BLaER1 (cell line): ENCODE results near the gene LRFN2.
A peak's percentile ranks its signal among the peaks of the same experiment; 100 is the strongest.

Source experiments
- H3K27ac ChIP-seq: shearing (Covaris generic); formaldehyde crosslinking; 2 replicates; pipeline ENCODE4 v1.8.1; 2022
- H3K27me3 ChIP-seq: shearing (Covaris generic); formaldehyde crosslinking; 2 replicates; pipeline ENCODE4 v1.8.1; 2022
- H3K36me3 ChIP-seq: shearing (Covaris generic); formaldehyde crosslinking; 2 replicates; pipeline ENCODE4 v1.8.1; 2022
- H3K4me1 ChIP-seq: shearing (Covaris generic); formaldehyde crosslinking; 2 replicates; pipeline ENCODE4 v1.8.1; 2022
- H3K4me2 ChIP-seq: shearing (Covaris generic); formaldehyde crosslinking; 2 replicates; pipeline ENCODE4 v1.8.1; 2022
- H3K4me3 ChIP-seq: shearing (Covaris generic); formaldehyde crosslinking; 2 replicates; pipeline ENCODE4 v1.8.1; 2022
- H3K9ac ChIP-seq: shearing (Covaris generic); formaldehyde crosslinking; 2 replicates; pipeline ENCODE4 v1.8.1; 2022
- H3K9me3 ChIP-seq: shearing (Covaris generic); formaldehyde crosslinking; 2 replicates; pipeline ENCODE4 v1.8.1; 2022
- H4K20me1 ChIP-seq: shearing (Covaris generic); formaldehyde crosslinking; 2 replicates; pipeline ENCODE4 v1.8.1; 2022
- Cebpa-rat ChIP-seq: shearing (Covaris generic); IDR thresholded peaks from 2 replicates; pipeline ENCODE4 v1.8.1; 2022

Gene LRFN2

GRCh38 chr6:40620574-40621240, 33.5 kb upstream of the LRFN2 start:
- no peak for TF ChIP-seq Cebpa-rat
- H4K20me1 ChIP-seq: no peaks in the 10 kb centered on the region
- H3K27me3 ChIP-seq: no peaks in the 10 kb centered on the region
- peaks cover 14% of the 10 kb centered on the region for H3K4me1 ChIP-seq
- no peak overlapping the region for H3K9ac ChIP-seq
- H3K9me3 ChIP-seq: no peaks in the 10 kb centered on the region
- H3K36me3 ChIP-seq: no peaks in the 10 kb centered on the region
- H3K27ac ChIP-seq: no peak overlapping the region
- H3K4me2 ChIP-seq: no peak overlapping the region
- H3K4me3 ChIP-seq: no peak overlapping the region

DNA sequence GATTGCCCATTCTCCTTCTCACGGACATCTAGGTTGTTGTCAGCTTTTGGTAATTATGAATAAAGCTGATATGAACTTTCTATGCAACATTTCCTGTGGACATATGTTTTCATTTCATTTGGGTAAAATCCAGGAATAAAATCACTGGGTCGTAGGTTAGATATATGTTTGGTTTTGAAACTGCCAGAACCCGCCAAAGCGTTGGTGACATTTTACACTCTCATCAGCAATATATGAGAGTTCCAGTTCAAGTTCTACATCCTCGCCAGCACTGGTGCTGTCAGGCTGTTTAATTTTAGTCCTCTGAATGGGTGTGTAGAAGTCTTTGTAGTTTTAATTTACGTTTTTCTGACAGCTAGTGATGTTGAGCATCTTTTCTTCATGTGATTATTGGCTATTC, 27.5 kb upstream of the LRFN2 start:
- Histone ChIP-seq H3K9me3 (no peaks in the 10 kb centered on the region), H3K4me1 (peaks cover 9% of the 10 kb centered on the region), H3K27me3 (no peaks in the 10 kb centered on the region), H3K4me2 (no peak overlapping the region), H3K36me3 (no peaks in the 10 kb centered on the region), H4K20me1 (no peaks in the 10 kb centered on the region), H3K9ac (no peak overlapping the region), H3K27ac (no peak overlapping the region), H3K4me3 (no peak overlapping the region)
- TF ChIP-seq Cebpa-rat: no peak

- Histone ChIP-seq H3K4me1 (peaks cover 17% of the 10 kb centered on the region), H3K4me2 (no peak overlapping the region), H3K36me3 (no peaks in the 10 kb centered on the region), H3K9ac (no peak overlapping the region), H3K4me3 (no peak overlapping the region), H3K27me3 (no peaks in the 10 kb centered on the region), H3K27ac (no peak overlapping the region), H4K20me1 (no peaks in the 10 kb centered on the region), H3K9me3 (no peaks in the 10 kb centered on the region)
- TF ChIP-seq Cebpa-rat: no peak
These were observed 24.7 kb upstream of the LRFN2 start for GRCh38 chr6:40611912-40612311.

DNA sequence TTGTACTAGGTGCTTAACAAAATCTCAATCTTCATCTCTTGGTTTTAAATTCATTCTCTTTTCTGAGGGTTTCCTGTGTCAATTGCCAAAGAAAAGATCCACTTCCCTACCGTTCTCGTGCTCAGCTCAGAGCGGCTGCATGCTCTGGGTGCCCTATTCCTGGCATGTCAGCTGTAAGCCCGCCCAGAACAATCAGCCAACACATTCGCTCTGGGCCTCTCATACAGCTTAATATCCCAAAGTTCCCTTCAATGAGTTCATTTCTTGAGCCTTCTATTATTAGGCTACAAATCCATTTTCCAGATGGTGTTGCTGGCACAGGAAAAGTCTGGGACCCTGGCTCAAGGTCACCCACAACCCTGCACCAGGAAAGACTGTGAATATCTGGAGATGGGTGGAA, 24.3 kb upstream of the LRFN2 start:
- H3K4me2 ChIP-seq: no peak overlapping the region
- no peaks in the 10 kb centered on the region for H3K27me3 ChIP-seq
- H3K36me3 ChIP-seq: no peaks in the 10 kb centered on the region
- H4K20me1 ChIP-seq: no peaks in the 10 kb centered on the region
- H3K27ac ChIP-seq: no peak overlapping the region
- no peak overlapping the region for H3K9ac ChIP-seq
- H3K4me1 ChIP-seq: peaks cover 17% of the 10 kb centered on the region
- no peak for TF ChIP-seq Cebpa-rat
- no peak overlapping the region for H3K4me3 ChIP-seq
- H3K9me3 ChIP-seq: no peaks in the 10 kb centered on the region

GRCh38 chr6:40610229-40610628, 23.1 kb upstream of the LRFN2 start:
- Histone ChIP-seq H3K4me2 (peak overlapping the region; percentile 21), H3K27ac (no peak overlapping the region), H4K20me1 (no peaks in the 10 kb centered on the region), H3K36me3 (no peaks in the 10 kb centered on the region), H3K9me3 (no peaks in the 10 kb centered on the region), H3K4me1 (peaks cover 17% of the 10 kb centered on the region), H3K4me3 (no peak overlapping the region), H3K9ac (no peak overlapping the region), H3K27me3 (no peaks in the 10 kb centered on the region)
- no peak for TF ChIP-seq Cebpa-rat

GRCh38 chr6:40606981-40607380, 19.8 kb upstream of the LRFN2 start:
- H4K20me1 ChIP-seq: no peaks in the 10 kb centered on the region
- H3K9me3 ChIP-seq: no peaks in the 10 kb centered on the region
- H3K27me3 ChIP-seq: no peaks in the 10 kb centered on the region
- H3K9ac ChIP-seq: no peak overlapping the region
- no peaks in the 10 kb centered on the region for H3K36me3 ChIP-seq
- H3K4me1 ChIP-seq: peaks cover 17% of the 10 kb centered on the region
- H3K4me2 ChIP-seq: no peak overlapping the region
- no peak overlapping the region for H3K27ac ChIP-seq
- no peak for TF ChIP-seq Cebpa-rat
- no peak overlapping the region for H3K4me3 ChIP-seq

- Histone ChIP-seq H3K9ac (no peak overlapping the region), H3K9me3 (no peaks in the 10 kb centered on the region), H3K27ac (no peak overlapping the region), H3K27me3 (no peaks in the 10 kb centered on the region), H3K4me2 (no peak overlapping the region), H4K20me1 (no peaks in the 10 kb centered on the region), H3K4me1 (peaks cover 17% of the 10 kb centered on the region), H3K4me3 (no peak overlapping the region), H3K36me3 (no peaks in the 10 kb centered on the region)
- TF ChIP-seq Cebpa-rat: no peak
These were observed 19.4 kb upstream of the LRFN2 start for GRCh38 chr6:40606526-40606925.

DNA sequence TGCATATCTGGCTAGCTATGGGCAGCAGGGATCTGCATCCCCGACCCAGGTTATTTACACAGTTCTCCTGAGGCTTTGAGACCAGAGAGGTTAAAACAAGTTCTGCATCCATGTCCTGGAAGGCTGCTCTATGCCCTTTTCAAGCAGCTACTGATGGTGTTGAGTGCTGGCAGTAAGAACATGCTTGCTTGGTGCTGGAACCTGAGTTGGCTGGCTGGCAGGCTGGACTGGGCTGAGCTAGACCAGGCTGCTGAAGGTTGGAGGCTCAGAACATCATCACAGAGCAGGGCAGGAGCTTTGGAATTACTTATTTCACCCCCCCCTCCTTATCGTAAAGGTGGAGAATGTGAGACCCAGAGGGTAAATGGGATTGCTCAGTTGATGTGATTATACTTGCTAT, 16.9 kb upstream of the LRFN2 start:
- no peak overlapping the region for H3K9ac ChIP-seq
- TF ChIP-seq Cebpa-rat: no peak
- no peaks in the 10 kb centered on the region for H3K27me3 ChIP-seq
- no peak overlapping the region for H3K4me2 ChIP-seq
- no peaks in the 10 kb centered on the region for H3K36me3 ChIP-seq
- no peaks in the 10 kb centered on the region for H4K20me1 ChIP-seq
- H3K27ac ChIP-seq: no peak overlapping the region
- H3K9me3 ChIP-seq: no peaks in the 10 kb centered on the region
- H3K4me3 ChIP-seq: no peak overlapping the region
- peaks cover 7% of the 10 kb centered on the region for H3K4me1 ChIP-seq

GRCh38 chr6:40599555-40599954, 12.4 kb upstream of the LRFN2 start:
- Histone ChIP-seq H3K27me3 (no peaks in the 10 kb centered on the region), H3K36me3 (no peaks in the 10 kb centered on the region), H3K9ac (no peak overlapping the region), H3K4me1 (peaks cover 22% of the 10 kb centered on the region), H3K27ac (no peak overlapping the region), H3K4me3 (no peak overlapping the region), H4K20me1 (no peaks in the 10 kb centered on the region), H3K4me2 (no peak overlapping the region), H3K9me3 (no peaks in the 10 kb centered on the region)
- no peak for TF ChIP-seq Cebpa-rat

- no peak overlapping the region for H3K9ac ChIP-seq
- H3K4me2 ChIP-seq: no peak overlapping the region
- no peak for TF ChIP-seq Cebpa-rat
- H4K20me1 ChIP-seq: no peaks in the 10 kb centered on the region
- H3K4me3 ChIP-seq: no peak overlapping the region
- H3K27ac ChIP-seq: no peak overlapping the region
- H3K27me3 ChIP-seq: 0 out of 2 replicates have a peak, but pooled peaks cover 3% of the 10 kb centered on the region
- no peaks in the 10 kb centered on the region for H3K9me3 ChIP-seq
- H3K4me1 ChIP-seq: peaks cover 22% of the 10 kb centered on the region
- H3K36me3 ChIP-seq: no peaks in the 10 kb centered on the region
These were observed 11.4 kb upstream of the LRFN2 start for GRCh38 chr6:40598516-40598915.

DNA sequence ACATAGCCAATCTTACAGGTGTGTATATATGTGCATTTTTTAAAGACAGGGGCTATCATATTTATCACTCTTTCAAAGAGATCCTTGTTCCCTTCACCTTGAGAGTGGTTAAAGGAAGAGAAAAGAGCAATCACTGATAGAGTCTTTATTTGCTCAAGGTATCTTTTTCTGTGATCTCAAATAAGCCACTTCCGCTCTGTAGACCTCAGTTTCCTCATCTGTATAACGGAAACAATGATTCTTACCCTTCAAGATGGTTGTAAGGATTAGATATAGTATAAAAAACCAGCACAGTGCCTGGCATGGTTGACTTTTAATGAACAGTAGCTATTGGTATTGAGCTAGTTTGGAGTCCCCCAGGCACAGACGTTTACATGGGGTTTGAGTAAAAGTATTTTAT, 10.1 kb upstream of the LRFN2 start:
- no peak overlapping the region for H3K4me2 ChIP-seq
- no peak overlapping the region for H3K9ac ChIP-seq
- TF ChIP-seq Cebpa-rat: no peak
- no peaks in the 10 kb centered on the region for H3K36me3 ChIP-seq
- peaks cover 22% of the 10 kb centered on the region for H3K4me1 ChIP-seq
- H3K4me3 ChIP-seq: no peak overlapping the region
- H3K27me3 ChIP-seq: 0 out of 2 replicates have a peak, but pooled peaks cover 3% of the 10 kb centered on the region
- H3K27ac ChIP-seq: no peak overlapping the region
- H3K9me3 ChIP-seq: no peaks in the 10 kb centered on the region
- H4K20me1 ChIP-seq: no peaks in the 10 kb centered on the region
